ENCODE data around the gene RMC1. TPM values are rescaled to one million over a fixed set of nuclear protein-coding genes. Genes with fewer than 3 reads are reported as not detected.
"Not testable (repeated sequence)": the region's sequence is repeated elsewhere in the genome, so short reads cannot be mapped to it uniquely, and the experiment has no call there.

The RMC1 gene
- total RNA-seq, 4 donors from 2014 or later, result 4.4 to 34.1 (median 26.6) TPM

DNA sequence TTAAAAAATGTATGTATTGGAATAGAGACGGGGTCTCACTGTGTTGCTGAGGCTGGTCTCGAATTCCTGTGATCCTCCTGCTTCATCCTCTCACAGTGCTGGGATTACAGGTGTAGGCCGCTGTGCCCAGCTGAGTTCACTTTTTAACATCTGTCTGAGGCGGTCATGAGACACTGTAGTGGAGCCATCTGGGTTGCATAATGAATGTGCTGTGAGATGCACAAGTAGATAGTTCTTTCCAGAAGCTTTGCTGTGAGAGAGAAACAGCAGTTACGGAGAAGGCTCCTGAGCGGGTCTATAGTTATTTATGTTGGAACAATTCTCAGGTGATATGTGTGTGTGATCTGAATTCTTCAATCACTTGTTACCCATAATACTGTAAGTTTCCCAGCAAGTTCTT is 3.1 kb downstream of the RMC1 start:
- Histone ChIP-seq H3K4me1 (peaks cover 5 to 30% (median 19%) of the 10 kb centered on the region in 4 donors), H3K36me3 (peaks cover 0 to 45% (median 13%) of the 10 kb centered on the region in 4 donors), H3K27ac (no peak overlapping the region), H3K4me3 (no peak overlapping the region), H3K9me3 (no peaks in the 10 kb centered on the region), H3K27me3 (no peaks in the 10 kb centered on the region)
- intact Hi-C loops (cut with DNase I; ENCODE audit: low total_unique reads) (no loop called here), in situ Hi-C loops (cut with MboI; ENCODE audit: low pct_ligation_motif_present in 1 of 4, low pct_unique_long_range_greater_than_20kb in 1 of 4, low sequenced_read_pairs in 3 of 4) (loop anchor here in 1 of 4 donors (5.0 kb wide), 1 partner anchor 76 kb away; no protein-coding TSS in a partner anchor)
- no peak for TF ChIP-seq POLR2A (IDR thresholded peaks at IDR 0.05)
- TF ChIP-seq EP300 (IDR thresholded peaks at IDR 0.05; ENCODE audit: low read depth), result no peak
- no peak for TF ChIP-seq POLR2AphosphoS5 (IDR thresholded peaks at IDR 0.05)
- TF ChIP-seq, protein P1, sequence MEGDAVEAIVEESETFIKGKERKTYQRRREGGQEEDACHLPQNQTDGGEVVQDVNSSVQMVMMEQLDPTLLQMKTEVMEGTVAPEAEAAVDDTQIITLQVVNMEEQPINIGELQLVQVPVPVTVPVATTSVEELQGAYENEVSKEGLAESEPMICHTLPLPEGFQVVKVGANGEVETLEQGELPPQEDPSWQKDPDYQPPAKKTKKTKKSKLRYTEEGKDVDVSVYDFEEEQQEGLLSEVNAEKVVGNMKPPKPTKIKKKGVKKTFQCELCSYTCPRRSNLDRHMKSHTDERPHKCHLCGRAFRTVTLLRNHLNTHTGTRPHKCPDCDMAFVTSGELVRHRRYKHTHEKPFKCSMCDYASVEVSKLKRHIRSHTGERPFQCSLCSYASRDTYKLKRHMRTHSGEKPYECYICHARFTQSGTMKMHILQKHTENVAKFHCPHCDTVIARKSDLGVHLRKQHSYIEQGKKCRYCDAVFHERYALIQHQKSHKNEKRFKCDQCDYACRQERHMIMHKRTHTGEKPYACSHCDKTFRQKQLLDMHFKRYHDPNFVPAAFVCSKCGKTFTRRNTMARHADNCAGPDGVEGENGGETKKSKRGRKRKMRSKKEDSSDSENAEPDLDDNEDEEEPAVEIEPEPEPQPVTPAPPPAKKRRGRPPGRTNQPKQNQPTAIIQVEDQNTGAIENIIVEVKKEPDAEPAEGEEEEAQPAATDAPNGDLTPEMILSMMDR (IDR thresholded peaks at IDR 0.05), result no peak
- no peak for DNase-seq
- 17 to 97% methylated on average over 1 to 6 of the region's 6 CpGs for WGBS, 2 donors (ENCODE audit: low coverage in 1 of 2)

DNA sequence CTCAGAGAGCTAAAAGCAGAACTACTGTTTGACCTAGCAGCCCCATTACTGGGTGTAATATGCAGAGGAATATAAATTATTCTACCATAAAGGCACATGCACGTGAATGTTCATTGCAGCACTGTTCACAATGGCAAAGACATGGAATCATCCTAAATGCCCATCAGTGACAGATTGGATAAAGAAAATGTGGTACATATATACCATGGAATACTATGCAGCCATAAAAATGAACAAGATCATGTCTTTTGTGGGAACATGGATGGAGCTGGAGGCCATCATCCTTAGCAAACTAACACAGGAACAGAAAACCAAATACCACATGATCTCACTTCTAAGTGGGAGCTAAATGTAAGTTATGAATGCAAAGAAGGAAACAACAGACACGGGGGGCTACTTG is 7.6 kb downstream of the RMC1 start:
- H3K4me1 ChIP-seq; DNase-seq; H3K4me3 ChIP-seq; H3K9me3 ChIP-seq; H3K27me3 ChIP-seq; H3K27ac ChIP-seq; intact Hi-C loops (cut with DNase I; ENCODE audit: low total_unique reads): not testable (repeated sequence)
- 94 to 98% methylated on average over 2 of the region's 2 CpGs for WGBS, 2 donors (ENCODE audit: low coverage in 1 of 2)
- in situ Hi-C loops (cut with MboI; ENCODE audit: low pct_ligation_motif_present in 1 of 4, low pct_unique_long_range_greater_than_20kb in 1 of 4, low sequenced_read_pairs in 3 of 4), result loop anchor here in 1 of 4 donors (10.0 kb wide), 1 partner anchor 54 kb away; no protein-coding TSS in a partner anchor
- H3K36me3 ChIP-seq, result peaks cover 0 to 45% (median 13%) of the 10 kb centered on the region in 4 donors

DNA sequence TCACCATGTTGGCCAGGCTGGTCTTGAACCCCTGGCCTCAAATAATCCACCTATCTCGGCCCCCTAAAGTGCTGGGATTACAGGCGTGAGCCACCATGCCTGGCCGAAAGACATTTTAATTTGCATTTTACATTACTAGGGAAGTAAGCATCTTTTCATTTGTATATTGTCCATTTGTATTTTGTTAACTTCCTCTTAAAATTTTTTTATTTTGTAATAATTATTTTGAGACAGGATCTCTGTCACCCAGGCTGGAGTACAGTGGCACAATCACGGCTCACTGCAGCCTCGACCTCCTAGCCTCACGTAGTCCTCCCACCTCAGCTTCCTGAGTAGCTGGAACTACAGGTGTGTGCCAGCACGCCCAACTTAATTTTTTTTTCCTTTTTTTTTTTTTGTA is 8.9 kb downstream of the RMC1 start:
- intact Hi-C loops (cut with DNase I; ENCODE audit: low total_unique reads); H3K9me3 ChIP-seq; H3K27ac ChIP-seq; DNase-seq; H3K4me1 ChIP-seq; H3K27me3 ChIP-seq; H3K4me3 ChIP-seq: not testable (repeated sequence)
- in situ Hi-C loops (cut with MboI; ENCODE audit: low pct_ligation_motif_present in 1 of 4, low pct_unique_long_range_greater_than_20kb in 1 of 4, low sequenced_read_pairs in 3 of 4), result loop anchor here in 1 of 4 donors (10.0 kb wide), 1 partner anchor 53 kb away; no protein-coding TSS in a partner anchor
- peaks cover 0 to 40% (median 16%) of the 10 kb centered on the region in 4 donors for H3K36me3 ChIP-seq
- whole genome bisulfite sequencing, 2 donors (ENCODE audit: low coverage in 1 of 2), result 79 to 93% methylated on average over 5 to 7 of the region's 7 CpGs

DNA sequence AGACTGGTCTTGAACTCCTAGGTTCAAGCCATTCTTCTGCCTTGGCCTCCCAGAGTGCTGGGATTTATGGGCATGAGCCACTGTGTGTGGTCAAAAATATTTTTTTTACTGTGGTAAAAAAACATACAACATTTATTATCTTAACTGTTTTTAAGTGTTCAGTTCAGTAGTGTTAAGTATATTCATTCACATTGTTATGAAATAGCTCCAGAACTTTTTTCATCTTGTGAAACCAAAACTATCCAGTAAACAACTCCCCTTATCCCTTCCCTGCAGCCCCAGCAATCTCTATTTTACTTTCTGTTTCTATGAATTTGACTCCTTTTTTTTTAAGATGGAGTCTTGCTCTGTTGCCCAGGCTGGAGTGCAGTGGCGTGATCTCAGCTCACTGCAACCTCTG is 9.3 kb downstream of the RMC1 start:
- intact Hi-C loops (cut with DNase I; ENCODE audit: low total_unique reads), result no loop called here
- no peak overlapping the region for H3K27ac ChIP-seq

DNA sequence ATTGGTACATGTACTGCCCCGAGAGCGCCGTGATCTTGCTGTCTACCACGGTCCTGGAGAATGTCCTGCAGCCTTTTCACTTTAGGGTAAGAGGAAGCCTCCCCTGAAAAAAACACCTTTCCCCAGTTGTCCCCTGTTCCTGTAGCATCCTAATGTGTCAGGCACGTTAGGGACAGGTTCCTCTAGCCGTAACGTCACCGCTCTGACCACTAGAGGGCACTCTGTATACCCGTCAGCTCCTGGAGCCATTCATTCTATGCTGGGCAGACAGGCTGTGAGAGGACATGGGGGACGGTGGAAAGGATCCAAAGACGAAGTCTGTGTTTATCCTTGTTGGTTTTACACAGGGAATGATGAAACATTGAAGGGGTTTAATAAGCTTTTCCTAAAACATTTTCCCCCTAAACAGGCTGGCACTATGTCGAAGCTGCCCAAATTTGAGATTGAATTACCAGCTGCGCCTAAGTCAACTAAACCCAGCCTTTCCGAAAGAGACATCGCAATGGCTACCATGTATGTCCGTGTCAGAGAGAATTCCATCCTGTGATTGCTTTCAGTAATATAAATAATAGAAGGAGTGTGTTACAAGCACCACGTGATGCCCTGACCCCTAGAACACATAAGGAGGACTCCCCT is 12.7 kb downstream of the RMC1 start:
- no peaks in the 10 kb centered on the region for H3K4me1 ChIP-seq
- intact Hi-C loops (cut with DNase I; ENCODE audit: low total_unique reads) (loop anchor here (1.0 to 5.0 kb wide), 2 partner anchors 40 to 71 kb away; partner anchors contain the start of gene NPC1), in situ Hi-C loops (cut with MboI; ENCODE audit: low pct_ligation_motif_present in 1 of 4, low pct_unique_long_range_greater_than_20kb in 1 of 4, low sequenced_read_pairs in 3 of 4) (loop anchor here in 2 of 4 donors (5.0 to 10.0 kb wide), 2 partner anchors 49 to 66 kb away; no protein-coding TSS in a partner anchor)
- H3K27ac ChIP-seq, result no peak overlapping the region
- no peak overlapping the region for H3K4me3 ChIP-seq
- TF ChIP-seq POLR2A (IDR thresholded peaks at IDR 0.05) (no peak), POLR2AphosphoS5 (IDR thresholded peaks at IDR 0.05) (peak in 1 of 3 donors; percentile 38)
- TF ChIP-seq, protein P1 (IDR thresholded peaks at IDR 0.05), result peak; percentile 77 to 88 (median 83)
- H3K9me3 ChIP-seq, result no peaks in the 10 kb centered on the region
- H3K27me3 ChIP-seq, result no peaks in the 10 kb centered on the region
- peak; percentile 82 for DNase-seq
- WGBS, 2 donors (ENCODE audit: low coverage in 1 of 2), result 44 to 81% methylated on average over 9 to 17 of the region's 17 CpGs
- H3K36me3 ChIP-seq, result peaks cover 0 to 42% (median 17%) of the 10 kb centered on the region in 4 donors

More for the DNA sequence above, 9.3 kb downstream of the RMC1 start:
- TF ChIP-seq EP300 (IDR thresholded peaks at IDR 0.05; ENCODE audit: low read depth), result no peak
- no peak for TF ChIP-seq POLR2A (IDR thresholded peaks at IDR 0.05)
- no peak for TF ChIP-seq POLR2AphosphoS5 (IDR thresholded peaks at IDR 0.05)
- TF ChIP-seq, protein P1 (IDR thresholded peaks at IDR 0.05), result no peak
- 95 to 100% methylated on average over 1 of the region's 1 CpG for WGBS, 2 donors (ENCODE audit: low coverage in 1 of 2)
- no peaks in the 10 kb centered on the region for H3K9me3 ChIP-seq
- no peak for DNase-seq
- no peaks in the 10 kb centered on the region for H3K27me3 ChIP-seq
- H3K4me1 ChIP-seq, result no peaks in the 10 kb centered on the region
- peaks cover 0 to 37% (median 18%) of the 10 kb centered on the region in 4 donors for H3K36me3 ChIP-seq
- in situ Hi-C loops (cut with MboI; ENCODE audit: low pct_ligation_motif_present in 1 of 4, low pct_unique_long_range_greater_than_20kb in 1 of 4, low sequenced_read_pairs in 3 of 4), result loop anchor here in 1 of 4 donors (10.0 kb wide), 1 partner anchor 52 kb away; no protein-coding TSS in a partner anchor
- no peak overlapping the region for H3K4me3 ChIP-seq

All from transverse colon (tissue), 4 donors.